ENCODE data around the gene WSCD2. TPM values are rescaled to one million over a fixed set of nuclear protein-coding genes. Genes with fewer than 3 reads are reported as not detected.

Gene WSCD2
- total RNA-seq, 6 experiments from 2014 or later: not detected

GRCh38 chr12:108119974-108120862, 8.9 kb upstream of the WSCD2 start:
- no peak for TF ChIP-seq CTCF (IDR thresholded peaks at IDR 0.05)
- H3K4me1 Mint-ChIP-seq (ENCODE audit: low read depth): no peaks in the 10 kb centered on the region
- no peak overlapping the region for H3K4me3 Mint-ChIP-seq
- H3K27me3 Mint-ChIP-seq (ENCODE audit: insufficient read depth): peaks cover 5% of the 10 kb centered on the region; the same call in 1 of the 2 replicates
- DNase-seq: no peak
- no peak overlapping the region for H3K27ac Mint-ChIP-seq
- H3K36me3 Mint-ChIP-seq (ENCODE audit: low read depth): no peaks in the 10 kb centered on the region
- H3K9me3 Mint-ChIP-seq: peaks cover 53% of the 10 kb centered on the region

- no peaks in the 10 kb centered on the region for H3K36me3 Mint-ChIP-seq (ENCODE audit: low read depth)
- H3K4me3 Mint-ChIP-seq: no peak overlapping the region
- DNase-seq: no peak
- peaks cover 53% of the 10 kb centered on the region for H3K9me3 Mint-ChIP-seq
- no peaks in the 10 kb centered on the region for H3K4me1 Mint-ChIP-seq (ENCODE audit: low read depth)
- no peak overlapping the region for H3K27ac Mint-ChIP-seq
- no peak for TF ChIP-seq CTCF (IDR thresholded peaks at IDR 0.05)
- peaks cover 5% of the 10 kb centered on the region; the same call in 1 of the 2 replicates for H3K27me3 Mint-ChIP-seq (ENCODE audit: insufficient read depth)
These were observed 8.3 kb upstream of the WSCD2 start for GRCh38 chr12:108120863-108121165.

GRCh38 chr12:108121320-108121719, 7.8 kb upstream of the WSCD2 start:
- no peak for DNase-seq
- no peak for TF ChIP-seq CTCF (IDR thresholded peaks at IDR 0.05)
- Mint-ChIP-seq H3K4me1 (ENCODE audit: low read depth) (no peaks in the 10 kb centered on the region), H3K27me3 (ENCODE audit: insufficient read depth) (peaks cover 4% of the 10 kb centered on the region; the same call in 1 of the 2 replicates), H3K36me3 (ENCODE audit: low read depth) (no peaks in the 10 kb centered on the region), H3K9me3 (peaks cover 53% of the 10 kb centered on the region), H3K4me3 (no peak overlapping the region), H3K27ac (no peak overlapping the region)

- peaks cover 3% of the 10 kb centered on the region; the same call in 1 of the 2 replicates for H3K27me3 Mint-ChIP-seq (ENCODE audit: insufficient read depth)
- DNase-seq: no peak
- no peak overlapping the region for H3K4me3 Mint-ChIP-seq
- no peak overlapping the region for H3K27ac Mint-ChIP-seq
- H3K9me3 Mint-ChIP-seq: peaks cover 53% of the 10 kb centered on the region
- TF ChIP-seq CTCF (IDR thresholded peaks at IDR 0.05): no peak
- no peaks in the 10 kb centered on the region for H3K4me1 Mint-ChIP-seq (ENCODE audit: low read depth)
- no peaks in the 10 kb centered on the region for H3K36me3 Mint-ChIP-seq (ENCODE audit: low read depth)
These were observed 7.2 kb upstream of the WSCD2 start for GRCh38 chr12:108121728-108122471.

GRCh38 chr12:108122644-108123043, 6.4 kb upstream of the WSCD2 start:
- no peak overlapping the region for H3K4me3 Mint-ChIP-seq
- H3K9me3 Mint-ChIP-seq: peaks cover 59% of the 10 kb centered on the region
- no peak for DNase-seq
- TF ChIP-seq CTCF (IDR thresholded peaks at IDR 0.05): no peak
- no peak overlapping the region for H3K27ac Mint-ChIP-seq
- H3K4me1 Mint-ChIP-seq (ENCODE audit: low read depth): no peaks in the 10 kb centered on the region
- H3K27me3 Mint-ChIP-seq (ENCODE audit: insufficient read depth): peaks cover 3% of the 10 kb centered on the region; the same call in 1 of the 2 replicates
- H3K36me3 Mint-ChIP-seq (ENCODE audit: low read depth): no peaks in the 10 kb centered on the region
